ENCODE data around the gene STRN4.

STRN4 gene

DNA sequence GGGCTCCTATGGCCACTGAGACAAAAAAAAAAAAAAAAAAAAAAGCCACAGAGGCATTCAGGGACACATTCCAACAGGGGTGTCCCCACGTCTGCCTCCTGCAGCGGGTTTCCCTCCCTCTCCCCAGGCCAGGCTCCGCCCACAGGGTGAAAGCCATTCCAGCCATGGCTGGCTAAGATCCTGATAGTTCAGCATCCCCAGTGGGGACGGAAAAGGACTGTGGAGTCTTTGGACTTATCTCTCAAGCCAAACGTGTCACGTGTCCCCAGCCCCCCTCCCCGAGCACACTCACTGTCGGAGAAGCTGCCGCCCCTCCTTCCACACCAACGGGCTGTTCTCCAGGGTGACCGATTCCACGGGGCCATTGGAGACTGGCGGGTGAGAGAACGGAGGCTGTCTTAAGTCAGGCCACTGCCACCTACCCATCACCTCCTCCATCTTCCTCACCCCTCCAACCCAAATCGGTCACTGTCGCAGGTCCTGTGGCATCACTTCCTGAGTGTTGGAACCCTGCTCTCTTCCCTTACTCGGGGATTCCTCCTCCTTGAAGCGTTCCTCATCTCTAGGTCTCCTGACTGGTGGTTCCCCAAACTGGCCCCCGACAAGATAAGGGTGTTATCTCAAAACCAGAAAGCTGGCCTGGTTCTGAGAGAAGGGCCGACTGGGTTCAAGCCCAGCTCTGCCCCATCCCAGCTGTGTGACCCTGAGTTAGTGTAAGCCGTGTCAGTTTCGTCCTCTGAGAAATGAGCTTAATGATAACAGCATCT, 9.5 kb downstream of the STRN4 start:
- peaks cover 50% of the 10 kb centered on the region for H3K36me3 ChIP-seq (ENCODE audit: insufficient read depth, low read length)
- no peaks in the 10 kb centered on the region for H3K9me3 ChIP-seq (ENCODE audit: low read length)
- peaks cover 27% of the 10 kb centered on the region for H3K4me1 ChIP-seq (ENCODE audit: insufficient read depth, low read length)
- no peak overlapping the region for H3K27ac ChIP-seq (ENCODE audit: low read depth, low read length)
- H3K27me3 ChIP-seq (ENCODE audit: control insufficient read depth in 1 of 2, insufficient read depth in 2 of 2, low read length in 2 of 2), result no peaks in the 10 kb centered on the region
- H3K9ac ChIP-seq (ENCODE audit: low read length), result no peak overlapping the region
- no peak overlapping the region for H3K4me3 ChIP-seq (ENCODE audit: low read depth in 1 of 2, low read length in 2 of 2)

DNA sequence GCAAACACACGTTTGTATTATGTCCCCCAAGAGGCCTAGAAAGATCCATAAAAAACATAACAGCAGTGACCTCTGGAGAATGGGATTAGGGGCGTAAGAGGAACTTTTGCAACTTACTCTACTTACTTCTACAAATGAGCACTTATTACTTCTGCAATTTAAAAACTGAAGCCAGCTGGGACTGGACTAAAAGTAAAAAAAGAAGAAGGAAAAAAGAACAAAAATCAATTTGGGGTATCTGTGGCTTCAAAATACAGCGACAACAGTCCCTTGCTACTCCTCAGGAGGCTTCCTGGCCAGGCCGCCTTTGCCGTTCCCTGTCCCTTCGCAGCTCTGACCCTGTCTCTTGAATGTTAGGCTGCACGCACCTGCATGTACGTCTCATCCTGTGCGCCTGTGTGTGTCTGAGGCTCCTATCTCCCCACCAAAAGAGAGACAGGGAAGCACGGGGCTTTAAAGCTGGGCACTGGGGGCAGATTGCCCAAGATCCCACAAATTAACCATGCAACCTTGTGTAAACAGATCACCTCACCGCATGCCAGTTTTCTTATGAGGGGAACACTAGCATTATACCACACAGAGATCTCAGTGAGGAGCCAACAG, 12.5 kb downstream of the STRN4 start:
- no peaks in the 10 kb centered on the region for H3K27me3 ChIP-seq (ENCODE audit: control insufficient read depth in 1 of 2, insufficient read depth in 2 of 2, low read length in 2 of 2)
- H3K36me3 ChIP-seq (ENCODE audit: insufficient read depth, low read length), result peaks cover 74% of the 10 kb centered on the region
- H3K27ac ChIP-seq (ENCODE audit: low read depth, low read length), result no peak overlapping the region
- no peak overlapping the region for H3K4me3 ChIP-seq (ENCODE audit: low read depth in 1 of 2, low read length in 2 of 2)
- H3K4me1 ChIP-seq (ENCODE audit: insufficient read depth, low read length), result peaks cover 8% of the 10 kb centered on the region
- no peaks in the 10 kb centered on the region for H3K9me3 ChIP-seq (ENCODE audit: low read length)
- no peak overlapping the region for H3K9ac ChIP-seq (ENCODE audit: low read length)

DNA sequence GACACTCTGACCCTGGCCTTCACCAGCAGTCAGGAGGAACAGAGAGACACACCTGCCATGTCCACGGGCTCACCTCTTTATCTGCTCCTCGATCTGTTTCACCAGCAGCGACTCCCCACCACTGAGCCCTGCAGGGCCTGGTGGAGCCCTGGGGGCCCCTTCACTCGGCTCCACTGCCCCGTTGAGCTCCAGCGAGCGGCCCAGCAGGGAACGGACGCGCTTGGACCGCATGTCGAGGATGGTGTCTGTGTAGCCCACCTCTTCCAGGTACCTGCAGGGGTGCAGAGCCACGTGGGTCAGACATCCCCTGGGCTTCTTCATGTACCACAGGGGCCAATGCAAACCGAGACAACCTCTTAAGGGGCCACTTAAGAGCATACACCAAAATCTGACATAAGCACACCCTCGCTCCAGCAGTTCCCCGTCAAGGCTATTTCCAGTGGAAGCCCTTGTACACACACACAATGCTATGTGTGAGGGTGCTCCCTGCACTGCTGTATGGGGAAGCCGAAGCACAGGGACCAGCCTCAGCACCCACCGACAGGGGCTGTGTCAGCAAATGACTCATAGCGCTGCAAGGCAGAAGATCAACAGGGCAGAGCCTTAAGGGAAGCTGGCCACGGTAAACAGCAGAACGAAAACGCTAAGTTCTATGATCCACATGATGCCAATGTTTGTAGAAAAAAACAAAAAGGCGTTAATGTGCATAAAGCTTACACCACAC, 13.1 kb downstream of the STRN4 start:
- Histone ChIP-seq H3K27ac (ENCODE audit: low read depth, low read length) (no peak overlapping the region), H3K4me1 (ENCODE audit: insufficient read depth, low read length) (peaks cover 12% of the 10 kb centered on the region), H3K27me3 (ENCODE audit: control insufficient read depth in 1 of 2, insufficient read depth in 2 of 2, low read length in 2 of 2) (no peaks in the 10 kb centered on the region), H3K9ac (ENCODE audit: low read length) (no peak overlapping the region), H3K9me3 (ENCODE audit: low read length) (no peaks in the 10 kb centered on the region), H3K36me3 (ENCODE audit: insufficient read depth, low read length) (peaks cover 72% of the 10 kb centered on the region), H3K4me3 (ENCODE audit: low read depth in 1 of 2, low read length in 2 of 2) (no peak overlapping the region)

DNA sequence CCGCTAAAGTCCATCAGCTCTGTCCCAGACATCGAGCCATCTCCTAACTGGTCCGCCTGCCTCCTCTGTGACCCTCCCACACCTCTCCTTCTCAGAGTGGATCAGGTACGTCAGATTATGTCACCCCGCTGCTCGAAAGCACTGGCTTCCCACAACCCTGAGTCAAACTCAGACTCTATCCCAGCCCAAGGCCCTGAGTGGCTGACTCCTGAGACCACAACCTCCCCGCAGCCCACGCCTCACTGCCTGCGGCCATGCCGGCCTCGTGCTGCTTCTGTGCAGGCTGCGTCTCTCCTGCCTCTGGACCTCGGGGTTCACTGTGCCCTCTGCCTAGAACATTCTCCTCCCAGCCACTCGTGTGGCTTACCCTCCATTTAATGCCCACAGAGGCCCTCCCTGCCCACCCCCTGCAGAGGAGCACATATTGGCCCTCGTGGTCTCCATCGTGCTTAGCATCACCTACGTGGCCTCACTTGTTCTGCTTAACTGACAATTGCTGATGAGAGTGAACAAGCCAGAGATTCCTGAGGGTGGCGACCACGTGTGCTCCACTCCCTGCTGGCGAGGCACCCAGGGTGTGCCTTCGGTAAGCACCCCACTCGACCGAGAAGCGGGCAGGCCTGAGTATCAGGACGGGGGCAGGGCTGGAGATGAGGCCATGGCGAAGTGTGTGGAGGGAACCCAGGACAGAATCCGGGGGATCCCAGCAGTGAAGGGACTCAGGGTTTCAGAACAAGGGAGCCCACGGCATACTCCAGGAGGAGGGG, 13.9 kb downstream of the STRN4 start:
- Histone ChIP-seq H3K4me3 (ENCODE audit: low read depth in 1 of 2, low read length in 2 of 2) (no peak overlapping the region), H3K36me3 (ENCODE audit: insufficient read depth, low read length) (peaks cover 70% of the 10 kb centered on the region), H3K27ac (ENCODE audit: low read depth, low read length) (no peak overlapping the region)

DNA sequence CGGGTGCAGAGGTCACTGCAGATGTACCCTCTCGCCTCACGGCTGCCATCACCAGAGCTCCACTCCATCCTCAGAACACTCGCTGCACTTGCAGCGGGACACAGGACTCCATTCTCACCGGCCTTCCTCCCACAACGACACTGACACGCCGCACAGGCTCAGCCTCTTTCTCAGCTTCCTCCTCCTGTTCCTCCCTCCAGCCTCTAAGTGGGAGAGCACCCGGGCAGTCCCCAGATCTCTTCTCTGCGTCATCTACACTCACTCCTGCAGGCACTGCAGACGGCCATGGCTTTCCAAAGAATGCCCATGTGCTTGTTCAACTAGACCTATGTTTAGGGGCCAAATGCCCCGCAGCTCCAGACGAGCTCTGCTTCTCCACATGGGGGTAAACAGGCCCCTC, 14.7 kb downstream of the STRN4 start:
- no peaks in the 10 kb centered on the region for H3K9me3 ChIP-seq (ENCODE audit: low read length)
- peaks cover 69% of the 10 kb centered on the region for H3K36me3 ChIP-seq (ENCODE audit: insufficient read depth, low read length)
- peaks cover 12% of the 10 kb centered on the region for H3K4me1 ChIP-seq (ENCODE audit: insufficient read depth, low read length)
- H3K9ac ChIP-seq (ENCODE audit: low read length), result no peak overlapping the region
- no peak overlapping the region for H3K4me3 ChIP-seq (ENCODE audit: low read depth in 1 of 2, low read length in 2 of 2)
- H3K27ac ChIP-seq (ENCODE audit: low read depth, low read length), result no peak overlapping the region
- H3K27me3 ChIP-seq (ENCODE audit: control insufficient read depth in 1 of 2, insufficient read depth in 2 of 2, low read length in 2 of 2), result no peaks in the 10 kb centered on the region

More for the DNA sequence above, 13.9 kb downstream of the STRN4 start:
- Histone ChIP-seq H3K27me3 (ENCODE audit: control insufficient read depth in 1 of 2, insufficient read depth in 2 of 2, low read length in 2 of 2) (no peaks in the 10 kb centered on the region), H3K4me1 (ENCODE audit: insufficient read depth, low read length) (peaks cover 12% of the 10 kb centered on the region), H3K9me3 (ENCODE audit: low read length) (no peaks in the 10 kb centered on the region), H3K9ac (ENCODE audit: low read length) (no peak overlapping the region)

DNA sequence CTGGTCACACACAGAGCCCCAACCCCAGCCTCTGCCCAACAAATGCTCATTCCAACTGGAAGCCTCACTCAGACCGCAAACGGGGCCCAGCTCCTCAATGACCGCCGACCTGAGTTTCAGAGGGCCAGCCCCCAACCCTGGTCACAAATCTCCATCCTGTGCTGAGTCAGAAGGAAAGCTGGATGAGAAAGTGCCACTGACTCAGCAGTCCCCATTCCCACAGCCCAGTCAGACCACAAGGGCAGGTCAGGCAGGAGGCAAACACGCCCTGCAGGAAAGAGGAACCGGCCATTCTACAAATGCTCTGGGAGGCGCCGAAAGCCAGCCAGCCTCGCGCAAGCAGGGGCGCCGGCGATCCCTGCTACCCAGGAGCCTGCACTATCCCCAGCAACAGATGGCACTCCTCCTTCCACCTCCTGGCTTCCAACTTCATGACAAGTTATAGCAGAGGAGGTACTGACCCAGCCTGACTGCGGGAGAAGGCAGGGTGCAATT, 15.2 kb downstream of the STRN4 start:
- H3K36me3 ChIP-seq (ENCODE audit: insufficient read depth, low read length), result peaks cover 68% of the 10 kb centered on the region
- no peak overlapping the region for H3K4me3 ChIP-seq (ENCODE audit: low read depth in 1 of 2, low read length in 2 of 2)
- no peak overlapping the region for H3K9ac ChIP-seq (ENCODE audit: low read length)
- H3K4me1 ChIP-seq (ENCODE audit: insufficient read depth, low read length), result peaks cover 12% of the 10 kb centered on the region
- H3K27me3 ChIP-seq (ENCODE audit: control insufficient read depth in 1 of 2, insufficient read depth in 2 of 2, low read length in 2 of 2), result no peaks in the 10 kb centered on the region
- H3K9me3 ChIP-seq (ENCODE audit: low read length), result no peaks in the 10 kb centered on the region
- H3K27ac ChIP-seq (ENCODE audit: low read depth, low read length), result no peak overlapping the region

DNA sequence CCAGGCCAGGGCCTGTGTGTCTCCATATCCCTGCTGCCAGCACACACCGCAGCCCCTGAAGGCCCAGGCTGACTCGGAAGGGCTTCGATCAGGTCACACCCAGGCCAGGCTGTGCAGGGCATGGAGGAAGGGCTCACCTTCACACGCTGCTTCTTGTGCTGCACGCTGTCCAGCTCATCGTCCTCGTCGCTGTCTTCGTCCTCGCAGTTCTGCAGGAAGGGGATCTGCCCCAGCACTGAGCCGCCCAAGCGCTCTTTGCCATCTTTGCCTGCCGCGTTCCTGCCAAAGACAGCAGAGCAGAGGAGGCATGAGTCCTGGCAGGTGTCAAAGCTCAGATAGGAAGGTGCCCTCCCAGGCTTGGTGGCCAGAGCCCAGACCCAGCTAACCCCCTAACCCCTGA, 15.7 kb downstream of the STRN4 start:
- Histone ChIP-seq H3K4me3 (ENCODE audit: low read depth in 1 of 2, low read length in 2 of 2) (no peak overlapping the region), H3K9me3 (ENCODE audit: low read length) (no peaks in the 10 kb centered on the region), H3K4me1 (ENCODE audit: insufficient read depth, low read length) (peaks cover 12% of the 10 kb centered on the region), H3K36me3 (ENCODE audit: insufficient read depth, low read length) (peaks cover 72% of the 10 kb centered on the region), H3K27me3 (ENCODE audit: control insufficient read depth in 1 of 2, insufficient read depth in 2 of 2, low read length in 2 of 2) (no peaks in the 10 kb centered on the region), H3K9ac (ENCODE audit: low read length) (no peak overlapping the region), H3K27ac (ENCODE audit: low read depth, low read length) (no peak overlapping the region)

DNA sequence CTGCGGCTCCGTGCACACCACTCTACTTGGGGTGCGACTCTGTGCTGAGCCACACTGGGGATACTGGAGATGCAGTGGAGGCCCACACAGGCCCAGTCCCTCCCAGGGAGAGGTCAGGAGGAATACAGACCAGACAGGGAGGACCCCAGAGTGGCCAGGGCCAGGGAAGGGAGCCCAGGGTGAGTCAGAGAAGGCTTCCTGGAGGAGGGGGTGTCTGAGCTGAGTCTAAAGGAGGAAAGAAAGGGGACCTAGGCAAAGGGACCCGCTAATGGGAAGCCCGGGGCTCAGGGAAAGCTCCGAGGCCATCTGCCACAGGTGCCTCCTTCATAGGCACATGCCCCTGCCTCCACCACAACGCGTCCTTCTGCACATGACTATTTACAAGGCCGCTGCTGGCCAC, 16.1 kb downstream of the STRN4 start:
- Histone ChIP-seq H3K36me3 (ENCODE audit: insufficient read depth, low read length) (peaks cover 75% of the 10 kb centered on the region), H3K4me3 (ENCODE audit: low read depth in 1 of 2, low read length in 2 of 2) (no peak overlapping the region), H3K4me1 (ENCODE audit: insufficient read depth, low read length) (peaks cover 12% of the 10 kb centered on the region), H3K27me3 (ENCODE audit: control insufficient read depth in 1 of 2, insufficient read depth in 2 of 2, low read length in 2 of 2) (no peaks in the 10 kb centered on the region), H3K9ac (ENCODE audit: low read length) (no peak overlapping the region), H3K9me3 (ENCODE audit: low read length) (no peaks in the 10 kb centered on the region), H3K27ac (ENCODE audit: low read depth, low read length) (no peak overlapping the region)

DNA sequence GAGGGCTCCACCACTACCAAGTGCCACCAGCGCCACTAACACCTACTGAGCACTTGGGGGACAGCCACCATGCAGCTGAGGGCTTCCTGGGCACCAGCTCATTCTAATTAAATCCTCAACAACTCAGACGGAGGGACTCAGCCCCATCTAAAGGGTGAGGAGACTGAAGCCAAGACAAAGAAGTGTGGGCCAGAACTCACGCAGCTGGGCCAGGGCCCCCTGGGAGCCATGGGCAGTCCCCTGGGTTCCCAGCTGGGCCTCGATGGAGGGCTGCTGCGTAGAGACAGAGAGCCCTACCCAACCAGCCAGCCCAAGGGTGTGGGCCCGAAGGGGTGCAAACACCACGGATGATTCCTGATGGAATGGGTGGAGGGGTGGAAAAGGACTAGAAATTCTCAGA, 16.6 kb downstream of the STRN4 start:
- Histone ChIP-seq H3K27ac (ENCODE audit: low read depth, low read length) (no peak overlapping the region), H3K4me1 (ENCODE audit: insufficient read depth, low read length) (peaks cover 12% of the 10 kb centered on the region), H3K36me3 (ENCODE audit: insufficient read depth, low read length) (peaks cover 77% of the 10 kb centered on the region), H3K4me3 (ENCODE audit: low read depth in 1 of 2, low read length in 2 of 2) (no peak overlapping the region), H3K9ac (ENCODE audit: low read length) (no peak overlapping the region), H3K27me3 (ENCODE audit: control insufficient read depth in 1 of 2, insufficient read depth in 2 of 2, low read length in 2 of 2) (no peaks in the 10 kb centered on the region), H3K9me3 (ENCODE audit: low read length) (no peaks in the 10 kb centered on the region)

DNA sequence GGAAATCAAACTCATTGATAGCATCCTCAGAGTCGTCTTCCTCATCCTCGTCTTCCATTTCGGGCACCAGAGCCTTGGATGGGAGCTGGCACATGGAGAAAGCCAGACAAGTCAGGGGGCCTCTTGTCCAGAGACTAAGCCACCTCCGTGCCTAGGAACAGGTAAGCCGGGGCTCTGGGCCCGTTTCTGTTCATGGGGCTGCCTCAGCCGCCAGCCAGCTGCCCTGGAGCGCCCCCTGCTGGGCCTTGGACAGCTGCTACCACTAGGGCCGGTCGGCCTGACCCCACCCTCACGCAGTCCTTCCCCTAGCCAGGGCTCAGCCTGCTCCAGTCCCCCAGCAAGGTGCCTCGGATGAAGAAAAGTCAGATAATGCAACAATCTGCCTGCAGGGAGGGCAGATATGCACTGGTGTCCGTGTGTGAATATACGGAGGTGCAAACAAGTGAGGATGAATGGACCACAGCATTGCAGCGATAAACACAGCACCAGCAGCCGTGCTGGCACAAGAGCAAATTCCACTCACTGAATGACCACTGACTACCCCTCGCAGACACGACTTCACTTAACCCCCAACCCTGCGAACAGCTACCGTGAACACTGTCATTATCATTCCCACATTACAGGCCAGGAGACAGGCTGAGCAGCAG, 17.4 kb downstream of the STRN4 start:
- H3K9ac ChIP-seq (ENCODE audit: low read length), result no peak overlapping the region
- no peak overlapping the region for H3K4me3 ChIP-seq (ENCODE audit: low read depth in 1 of 2, low read length in 2 of 2)
- no peaks in the 10 kb centered on the region for H3K27me3 ChIP-seq (ENCODE audit: control insufficient read depth in 1 of 2, insufficient read depth in 2 of 2, low read length in 2 of 2)
- H3K4me1 ChIP-seq (ENCODE audit: insufficient read depth, low read length), result peaks cover 12% of the 10 kb centered on the region
- H3K27ac ChIP-seq (ENCODE audit: low read depth, low read length), result no peak overlapping the region
- H3K36me3 ChIP-seq (ENCODE audit: insufficient read depth, low read length), result peaks cover 77% of the 10 kb centered on the region
- H3K9me3 ChIP-seq (ENCODE audit: low read length), result no peaks in the 10 kb centered on the region

DNA sequence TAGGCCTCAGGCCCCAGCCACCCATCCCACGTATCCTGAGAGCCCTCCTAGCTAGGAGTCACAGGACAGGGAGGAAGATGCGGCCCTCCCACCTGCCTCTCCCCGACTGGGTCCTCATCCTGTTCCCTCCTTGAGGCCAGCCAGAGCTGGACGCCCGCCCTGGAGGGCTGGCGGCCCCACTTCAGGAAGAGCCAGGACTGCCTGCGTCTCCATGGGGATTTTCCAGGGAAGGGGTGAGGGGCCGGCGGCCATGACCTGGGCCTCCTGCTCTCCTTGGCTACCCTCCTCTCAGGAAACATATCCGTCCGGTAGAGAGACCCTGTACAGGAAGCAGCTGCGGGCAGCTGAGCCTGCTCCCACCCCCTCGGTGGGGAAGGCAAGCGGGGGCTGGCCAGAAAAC, 18.0 kb downstream of the STRN4 start:
- Histone ChIP-seq H3K27me3 (ENCODE audit: control insufficient read depth in 1 of 2, insufficient read depth in 2 of 2, low read length in 2 of 2) (no peaks in the 10 kb centered on the region), H3K9me3 (ENCODE audit: low read length) (no peaks in the 10 kb centered on the region), H3K27ac (ENCODE audit: low read depth, low read length) (no peak overlapping the region), H3K4me1 (ENCODE audit: insufficient read depth, low read length) (peaks cover 12% of the 10 kb centered on the region), H3K4me3 (ENCODE audit: low read depth in 1 of 2, low read length in 2 of 2) (no peak overlapping the region), H3K9ac (ENCODE audit: low read length) (no peak overlapping the region), H3K36me3 (ENCODE audit: insufficient read depth, low read length) (peaks cover 77% of the 10 kb centered on the region)

Data from muscle layer of colon (tissue), 2 donors.